HFFc6 (cell line): ENCODE results near the gene DUSP8. TPM values are rescaled to one million over a fixed set of nuclear protein-coding genes. Genes with fewer than 3 reads are reported as not detected.

Source experiments
- DNase-seq: peaks from one replicate; pipeline ENCODE4 v3.0.0-alpha.2; 2018
- H3K27ac Mint-ChIP-seq: 2 replicates; pipeline ENCODE4 v1.8.0; 2020; ENCODE audit warnings: mild to moderate bottlenecking, mixed read lengths
- H3K27me3 Mint-ChIP-seq: 2 replicates; pipeline ENCODE4 v1.8.0; 2021; ENCODE audit warnings: mild to moderate bottlenecking, moderate library complexity, mixed read lengths; ENCODE audit not compliant: insufficient read depth
- H3K36me3 Mint-ChIP-seq: 2 replicates; pipeline ENCODE4 v1.8.0; 2021; ENCODE audit warnings: low read depth, mixed read lengths
- H3K4me1 Mint-ChIP-seq: 2 replicates; pipeline ENCODE4 v1.8.0; 2020; ENCODE audit warnings: low read depth, mixed read lengths
- H3K4me3 Mint-ChIP-seq: 2 replicates; pipeline ENCODE4 v1.8.0; 2020; ENCODE audit warnings: mild to moderate bottlenecking, moderate library complexity, mixed read lengths
- H3K9me3 Mint-ChIP-seq: 2 replicates; pipeline ENCODE4 v1.8.0; 2020; ENCODE audit warnings: mild to moderate bottlenecking, mixed read lengths
- CTCF ChIP-seq: fragments of 200-600 bp; sonication (generic); IDR thresholded peaks from 2 replicates; pipeline ENCODE4 v1.5.0; 2021; ENCODE audit warnings: antibody characterized with exemption, mild to moderate bottlenecking
- total RNA-seq, 6 experiments: library from RNA; stranded (reverse); fragmentation: NEBNext Ultra II Directional; extraction: Animal tissue kit (Norgen Biotek cat#: 25700); gene quantifications; 2 replicates in 1 of 6; 3 replicates in 5 of 6; pipeline ENCODE4 v1.2.3, GENCODE V29; 2021

Gene DUSP8
- total RNA-seq, 6 experiments from 2014 or later = 0.38 to 1.6 (median 0.81) TPM

GRCh38 chr11:1523779-1524178, 48.3 kb downstream of the DUSP8 start:
- Mint-ChIP-seq H3K9me3 (no peaks in the 10 kb centered on the region), H3K27ac (no peak overlapping the region), H3K27me3 (no peaks in the 10 kb centered on the region; the same call in 1 of the 2 replicates), H3K4me1 (peaks cover 8% of the 10 kb centered on the region; the same call in 1 of the 2 replicates), H3K36me3 (no peaks in the 10 kb centered on the region), H3K4me3 (no peak overlapping the region)
- no peak for DNase-seq
- TF ChIP-seq CTCF = no peak

GRCh38 chr11:1523077-1523476, 49.0 kb downstream of the DUSP8 start:
- no peaks in the 10 kb centered on the region; the same call in 1 of the 2 replicates for H3K27me3 Mint-ChIP-seq
- H3K4me3 Mint-ChIP-seq = no peak overlapping the region
- H3K27ac Mint-ChIP-seq = no peak overlapping the region
- H3K9me3 Mint-ChIP-seq = no peaks in the 10 kb centered on the region
- no peaks in the 10 kb centered on the region for H3K36me3 Mint-ChIP-seq
- DNase-seq = no peak
- H3K4me1 Mint-ChIP-seq = peaks cover 8% of the 10 kb centered on the region; the same call in 1 of the 2 replicates
- no peak for TF ChIP-seq CTCF

GRCh38 chr11:1522081-1522424, 50.0 kb downstream of the DUSP8 start:
- DNase-seq = no peak
- Mint-ChIP-seq H3K9me3 (no peaks in the 10 kb centered on the region), H3K4me1 (peaks cover 15% of the 10 kb centered on the region), H3K27me3 (no peaks in the 10 kb centered on the region; the same call in 1 of the 2 replicates), H3K4me3 (no peak overlapping the region), H3K27ac (no peak overlapping the region), H3K36me3 (no peaks in the 10 kb centered on the region)
- no peak for TF ChIP-seq CTCF

GRCh38 chr11:1521382-1522080, 50.5 kb downstream of the DUSP8 start:
- no peaks in the 10 kb centered on the region; the same call in 1 of the 2 replicates for H3K27me3 Mint-ChIP-seq
- no peaks in the 10 kb centered on the region for H3K36me3 Mint-ChIP-seq
- H3K4me1 Mint-ChIP-seq = peaks cover 20% of the 10 kb centered on the region
- H3K4me3 Mint-ChIP-seq = no peak overlapping the region
- no peak overlapping the region for H3K27ac Mint-ChIP-seq
- DNase-seq = no peak
- no peak for TF ChIP-seq CTCF
- H3K9me3 Mint-ChIP-seq = no peaks in the 10 kb centered on the region

- Mint-ChIP-seq H3K4me1 (peaks cover 28% of the 10 kb centered on the region), H3K36me3 (no peaks in the 10 kb centered on the region), H3K4me3 (no peak overlapping the region), H3K9me3 (no peaks in the 10 kb centered on the region), H3K27me3 (no peaks in the 10 kb centered on the region; the same call in 1 of the 2 replicates), H3K27ac (no peak overlapping the region)
- TF ChIP-seq CTCF = no peak
- no peak for DNase-seq
These were observed 51.3 kb downstream of the DUSP8 start for GRCh38 chr11:1520663-1521267.
